Hematopoietic multipotent progenitor cell treated with erythropoietin and hydrocortisone succinate and interleukin-3 and kit ligand, for 6 days (in vitro differentiated cells): ENCODE measurements around the gene ABHD2.
"Not testable (repeated sequence)": the region's sequence is repeated elsewhere in the genome, so short reads cannot be mapped to it uniquely, and the experiment has no call there.

ENCODE experiments used
- DNase-seq: peaks from one replicate; pipeline ENCODE4 v3.0.0-alpha.2; 2015

The ABHD2 gene

GRCh38 chr15:89243046-89243690 is 154.9 kb downstream of the ABHD2 start:
- DNase-seq: no peak

- DNase-seq: peak; percentile 98
Observed at GRCh38 chr15:89243691-89244573, 155.7 kb downstream of the ABHD2 start, which contains the start of gene FANCI. Gene FANCI (plus strand): TSS chr15:89243979. CDS start chr15:89247648, 3,669 bp downstream.

- no peak for DNase-seq
Observed at GRCh38 chr15:89244574-89244903, 156.3 kb downstream of the ABHD2 start.

- DNase-seq: no peak
Observed at GRCh38 chr15:89247446-89247845, 159.2 kb downstream of the ABHD2 start.

- no peak for DNase-seq
Observed at GRCh38 chr15:89248584-89248983, 160.3 kb downstream of the ABHD2 start.

- DNase-seq: not testable (repeated sequence)
Observed at GRCh38 chr15:89250142-89250541, 161.9 kb downstream of the ABHD2 start.
